Left ventricle myocardium inferior (tissue), 1 donor: ENCODE results near the gene LKAAEAR1. TPM values are rescaled to one million over a fixed set of nuclear protein-coding genes. Genes with fewer than 3 reads are reported as not detected.

Experiments used
- DNase-seq: peaks from one replicate; pipeline ENCODE4 v3.0.0-alpha.2; 2020
- H3K27ac ChIP-seq: fragments of 200-600 bp; replicated peaks from 2 replicates; pipeline ENCODE4 v1.8.0; 2021
- H3K27me3 ChIP-seq: fragments of 200-600 bp; 2 replicates; pipeline ENCODE4 v1.8.0; 2021; ENCODE audit warnings: low read depth
- H3K36me3 ChIP-seq: fragments of 200-600 bp; 2 replicates; pipeline ENCODE4 v1.8.0; 2021
- H3K4me1 ChIP-seq: fragments of 200-600 bp; 2 replicates; pipeline ENCODE4 v1.8.0; 2021
- H3K4me3 ChIP-seq: fragments of 200-600 bp; 2 replicates; pipeline ENCODE4 v1.8.0; 2021; ENCODE audit warnings: mild to moderate bottlenecking, moderate library complexity
- H3K9me3 ChIP-seq: fragments of 200-600 bp; replicated peaks from 2 replicates; pipeline ENCODE4 v1.8.0; 2021
- CTCF ChIP-seq: fragments of 200-600 bp; IDR thresholded peaks from 2 replicates; pipeline ENCODE4 v1.8.0; 2021; ENCODE audit warnings: antibody characterized with exemption, mild to moderate bottlenecking, borderline replicate concordance
- intact Hi-C: fragments of 100-400 bp; cut with micrococcal nuclease; formaldehyde crosslinking; loops from one replicate; pipeline ENCODE4 v1.11.0; 2022
- total RNA-seq: library from RNA; stranded (reverse); fragmentation: NEBNext Ultra II Directional; extraction: Animal tissue kit (Norgen Biotek cat#: 25700); gene quantifications from one replicate; pipeline ENCODE4 v1.2.1, GENCODE V29; 2021
- donor health status: DM: no; HTN: yes; CAD: no; lungs with severe emphysema.

The LKAAEAR1 gene
- total RNA-seq, 1 donor from 2014 or later, result not detected

- Histone ChIP-seq H3K27me3 (no peaks in the 10 kb centered on the region), H3K9me3 (no peaks in the 10 kb centered on the region), H3K27ac (no peak overlapping the region), H3K4me3 (no peak overlapping the region), H3K36me3 (peaks cover 16% of the 10 kb centered on the region), H3K4me1 (peaks cover 12% of the 10 kb centered on the region)
- intact Hi-C loops, result no loop called here
- no peak for TF ChIP-seq CTCF
- DNase-seq, result no peak
Measured at GRCh38 chr20:64073476-64074183, 10.6 kb downstream of the LKAAEAR1 start.

DNA sequence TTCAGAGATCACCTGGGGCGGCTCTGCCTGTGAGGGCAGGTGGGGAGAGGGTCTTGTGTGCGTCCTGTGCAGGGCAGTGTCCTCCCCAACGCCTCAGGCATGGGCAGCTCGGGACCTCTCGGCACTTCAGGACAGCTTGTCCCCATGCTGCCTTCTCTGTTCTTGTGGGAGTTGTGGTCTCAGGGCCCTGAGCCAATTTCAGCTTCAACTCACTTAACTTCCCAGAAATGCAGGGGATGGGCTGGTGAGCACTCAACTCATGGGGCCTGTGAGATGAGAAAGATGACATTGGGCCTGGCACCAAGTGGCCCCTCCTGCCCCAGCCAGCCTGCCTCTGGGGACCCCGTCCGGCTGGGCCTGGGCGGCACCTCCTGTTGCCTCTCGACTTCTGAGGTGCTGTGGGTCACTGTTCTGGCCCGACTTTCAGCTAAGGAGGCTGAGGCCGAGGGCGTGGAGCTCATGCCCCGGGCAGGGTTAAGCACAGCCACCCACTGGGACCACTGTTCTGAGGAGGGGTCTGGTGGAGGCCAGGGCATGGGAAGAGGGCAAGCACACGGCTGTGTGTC lies 11.6 kb downstream of the LKAAEAR1 start:
- Histone ChIP-seq H3K27ac (no peak overlapping the region), H3K27me3 (no peaks in the 10 kb centered on the region), H3K4me1 (peaks cover 1% of the 10 kb centered on the region), H3K9me3 (no peaks in the 10 kb centered on the region), H3K36me3 (peaks cover 16% of the 10 kb centered on the region), H3K4me3 (no peak overlapping the region)
- no peak for DNase-seq
- intact Hi-C loops, result no loop called here
- TF ChIP-seq CTCF, result no peak

DNA sequence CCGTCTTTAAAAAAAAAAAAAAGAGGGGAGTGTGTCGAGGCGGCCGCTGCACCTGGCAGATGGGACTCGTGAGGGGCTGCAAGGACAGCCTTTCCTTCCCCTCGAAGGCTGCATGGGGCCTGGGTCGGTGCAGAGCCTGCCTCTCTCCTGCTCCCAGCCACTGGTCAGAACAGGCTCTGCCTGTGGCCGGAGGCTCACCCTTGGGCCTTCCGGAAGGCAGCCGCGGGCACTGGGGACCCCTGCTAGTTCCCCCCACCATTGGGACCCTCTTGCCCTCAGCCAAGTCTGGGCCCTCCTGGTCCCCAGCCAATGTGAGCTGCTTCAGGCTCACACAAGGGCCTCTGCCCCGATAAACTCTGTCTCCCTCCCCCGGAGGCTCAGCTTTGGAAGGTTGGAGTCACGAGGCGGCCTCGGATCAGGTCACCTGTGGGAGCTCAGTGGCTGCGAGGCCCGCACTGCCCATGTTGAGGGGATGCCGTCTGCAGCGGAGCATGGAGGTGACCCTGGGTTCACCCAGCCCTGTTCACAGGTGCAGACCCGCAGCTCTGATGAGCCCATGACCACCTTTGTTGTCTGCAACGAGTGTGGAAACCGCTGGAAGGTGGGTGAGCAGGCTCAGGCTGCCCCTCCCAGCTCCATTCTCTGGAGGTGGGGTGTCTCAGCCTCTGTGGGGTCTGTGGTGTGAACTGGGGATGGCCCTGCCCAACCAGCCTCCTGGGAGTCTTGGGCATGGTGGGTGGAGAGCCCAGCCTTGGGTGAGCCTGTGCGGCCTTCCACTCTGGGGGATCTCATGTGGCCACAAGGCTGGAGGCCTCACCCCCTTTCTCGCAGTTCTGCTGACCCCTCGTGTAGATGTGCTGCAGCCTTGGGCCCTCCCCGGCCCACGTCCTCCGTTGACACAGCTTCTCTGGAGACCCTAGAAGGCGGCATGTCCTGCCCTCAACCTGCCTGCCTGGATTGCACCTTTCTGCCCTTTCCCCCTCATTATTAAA lies 12.6 kb downstream of the LKAAEAR1 start:
- intact Hi-C loops, result no loop called here
- no peak overlapping the region for H3K27ac ChIP-seq
- no peaks in the 10 kb centered on the region for H3K27me3 ChIP-seq
- peaks cover 16% of the 10 kb centered on the region for H3K36me3 ChIP-seq
- no peak overlapping the region for H3K4me3 ChIP-seq
- H3K4me1 ChIP-seq, result no peaks in the 10 kb centered on the region
- no peak for TF ChIP-seq CTCF
- DNase-seq, result no peak
- H3K9me3 ChIP-seq, result no peaks in the 10 kb centered on the region

DNA sequence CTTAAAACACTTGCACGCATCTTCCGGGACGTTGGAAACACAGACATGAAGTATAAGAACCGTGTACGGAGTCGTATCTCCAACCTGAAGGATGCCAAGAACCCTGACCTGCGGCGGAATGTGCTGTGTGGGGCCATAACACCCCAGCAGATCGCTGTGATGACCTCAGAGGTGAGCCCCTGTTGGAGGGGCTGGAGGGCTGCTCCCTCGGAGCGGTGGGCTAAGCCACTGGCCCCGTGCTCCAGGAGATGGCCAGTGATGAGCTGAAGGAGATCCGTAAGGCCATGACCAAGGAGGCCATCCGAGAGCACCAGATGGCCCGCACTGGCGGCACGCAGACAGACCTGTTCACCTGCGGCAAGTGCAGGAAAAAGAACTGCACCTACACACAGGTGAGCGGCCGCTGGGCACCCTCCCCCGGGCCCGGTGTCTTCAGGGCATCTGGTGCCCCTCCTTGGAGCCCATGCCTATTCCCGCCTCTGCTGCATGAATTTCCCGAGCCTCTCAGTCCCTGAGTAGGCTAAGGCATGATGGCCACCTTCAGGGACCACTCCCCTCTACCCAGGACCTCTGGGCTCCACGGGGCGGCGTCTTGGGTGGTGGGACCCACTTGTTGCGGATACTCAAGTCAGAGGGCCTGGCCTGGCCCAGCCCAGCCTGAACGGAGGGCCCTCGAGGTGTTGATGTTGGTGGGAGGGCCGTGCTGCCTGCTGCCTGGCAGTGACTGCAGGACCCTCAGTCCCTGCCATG lies 13.8 kb downstream of the LKAAEAR1 start:
- intact Hi-C loops, result no loop called here
- H3K9me3 ChIP-seq, result no peaks in the 10 kb centered on the region
- H3K4me3 ChIP-seq, result no peak overlapping the region
- no peak for TF ChIP-seq CTCF
- peaks cover 16% of the 10 kb centered on the region for H3K36me3 ChIP-seq
- H3K27ac ChIP-seq, result no peak overlapping the region
- H3K4me1 ChIP-seq, result peaks cover 2% of the 10 kb centered on the region
- no peak for DNase-seq
- H3K27me3 ChIP-seq, result no peaks in the 10 kb centered on the region
